Gastrocnemius medialis (tissue), 4 donors: ENCODE data around the gene EMCN. TPM values are rescaled to one million over a fixed set of nuclear protein-coding genes. Genes with fewer than 3 reads are reported as not detected.

ENCODE experiments used
- ATAC-seq, 2 donors: fragments of 150-250 bp; one replicate each; pipeline ENCODE4 v1.9.1; 2016
- DNase-seq, 2 donors: peaks; one replicate each; pipeline ENCODE4 v3.0.0-alpha.2; 2019
- H3K27ac ChIP-seq, 4 donors: fragments of 200-600 bp; sonication (generic); 1 replicate in 1 of 4; 2 replicates in 3 of 4; pipeline ENCODE4 v1.5.1; 2016 to 2018; ENCODE audit warnings: mild to moderate bottlenecking in 2 of 4, moderate library complexity in 1 of 4
- H3K27me3 ChIP-seq, 3 donors: fragments of 200-600 bp; sonication (generic) in 2 of 3; 1 replicate in 1 of 3; 2 replicates in 2 of 3; pipeline versions ENCODE4 v1.5.1 to v1.6.0; 2016 to 2019; ENCODE audit warnings: mild to moderate bottlenecking in 1 of 3, moderate library complexity in 1 of 3
- H3K36me3 ChIP-seq, 2 donors: fragments of 200-600 bp; sonication (generic) in 1 of 2; one replicate each; pipeline ENCODE4 v1.5.1; 2017 to 2018
- H3K4me1 ChIP-seq, 2 donors: fragments of 200-600 bp; sonication (generic) in 1 of 2; one replicate each; pipeline ENCODE4 v1.5.1; 2016 to 2017; ENCODE audit warnings: mild to moderate bottlenecking in 2 of 2
- H3K4me3 ChIP-seq, 4 donors: fragments of 200-600 bp; sonication (generic) in 3 of 4; 1 replicate in 1 of 4; 2 replicates in 3 of 4; pipeline ENCODE4 v1.5.1; 2016 to 2019; ENCODE audit warnings: mild to moderate bottlenecking in 2 of 4
- H3K9me3 ChIP-seq, 3 donors: fragments of 200-600 bp; sonication (generic) in 2 of 3; 1 replicate in 1 of 3; 2 replicates in 2 of 3; pipeline ENCODE4 v1.5.1; 2016 to 2019
- POLR2A ChIP-seq, 2 donors: fragments of 450-650 bp; IDR thresholded peaks; one replicate each; pipeline ENCODE4 v1.6.1; 2017; ENCODE audit warnings: antibody characterized with exemption in 2 of 2, mild to moderate bottlenecking in 2 of 2, moderate library complexity in 2 of 2
- in situ Hi-C, 4 donors: fragments of 200-750 bp; cut with MboI; loops; one replicate each; pipeline versions ENCODE4 v1.15.0 to v1.8.0; 2017; ENCODE audit warnings: low sequenced_read_pairs in 4 of 4
- intact Hi-C: fragments of 100-400 bp; cut with DNase I; formaldehyde crosslinking; loops from one replicate; pipeline ENCODE4 v1.15.1; 2023; ENCODE audit warnings: low total_unique reads
- total RNA-seq, 4 donors: library from RNA; depleted of rRNA; stranded (reverse); fragments of >200 nt; gene quantifications; one replicate each; pipeline versions ENCODE4 v1.1.0 to v1.2.3, GENCODE V29; 2016
- TF ChIP-seq, protein P1 (sequence below), 5 experiments: fragments of 450-650 bp in 3 of 5; fragments of 200-600 bp in 2 of 5; sonication (generic) in 2 of 5; IDR thresholded peaks in 4 of 5; conservative IDR thresholded peaks in 1 of 5; 1 replicate in 4 of 5; 2 replicates in 1 of 5; pipeline ENCODE4 v1.5.1; 2016 to 2019; ENCODE audit warnings: antibody characterized with exemption in 5 of 5, mild to moderate bottlenecking in 3 of 5, moderate library complexity in 3 of 5

The EMCN gene
- total RNA-seq, 4 donors from 2014 or later, result 10.8 to 27.5 (median 12.2) TPM

- ATAC-seq (no peak), DNase-seq (no peak)
- Histone ChIP-seq H3K9me3 (no peaks in the 10 kb centered on the region), H3K4me3 (no peak overlapping the region), H3K27me3 (no peaks in the 10 kb centered on the region), H3K36me3 (no peaks in the 10 kb centered on the region), H3K4me1 (no peaks in the 10 kb centered on the region), H3K27ac (no peak overlapping the region)
- TF ChIP-seq POLR2A (IDR thresholded peaks at IDR 0.05), result no peak
- TF ChIP-seq, protein P1, sequence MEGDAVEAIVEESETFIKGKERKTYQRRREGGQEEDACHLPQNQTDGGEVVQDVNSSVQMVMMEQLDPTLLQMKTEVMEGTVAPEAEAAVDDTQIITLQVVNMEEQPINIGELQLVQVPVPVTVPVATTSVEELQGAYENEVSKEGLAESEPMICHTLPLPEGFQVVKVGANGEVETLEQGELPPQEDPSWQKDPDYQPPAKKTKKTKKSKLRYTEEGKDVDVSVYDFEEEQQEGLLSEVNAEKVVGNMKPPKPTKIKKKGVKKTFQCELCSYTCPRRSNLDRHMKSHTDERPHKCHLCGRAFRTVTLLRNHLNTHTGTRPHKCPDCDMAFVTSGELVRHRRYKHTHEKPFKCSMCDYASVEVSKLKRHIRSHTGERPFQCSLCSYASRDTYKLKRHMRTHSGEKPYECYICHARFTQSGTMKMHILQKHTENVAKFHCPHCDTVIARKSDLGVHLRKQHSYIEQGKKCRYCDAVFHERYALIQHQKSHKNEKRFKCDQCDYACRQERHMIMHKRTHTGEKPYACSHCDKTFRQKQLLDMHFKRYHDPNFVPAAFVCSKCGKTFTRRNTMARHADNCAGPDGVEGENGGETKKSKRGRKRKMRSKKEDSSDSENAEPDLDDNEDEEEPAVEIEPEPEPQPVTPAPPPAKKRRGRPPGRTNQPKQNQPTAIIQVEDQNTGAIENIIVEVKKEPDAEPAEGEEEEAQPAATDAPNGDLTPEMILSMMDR (IDR thresholded peaks at IDR 0.05 in 4 of 5, conservative IDR thresholded peaks at IDR 0.05 in 1 of 5), result no peak
- in situ Hi-C loops, result no loop called here
- intact Hi-C loops, result no loop called here
Measured at GRCh38 chr4:100379583-100380105, 138.2 kb downstream of the EMCN start.

- TF ChIP-seq, protein P1 (IDR thresholded peaks at IDR 0.05 in 4 of 5, conservative IDR thresholded peaks at IDR 0.05 in 1 of 5), result no peak
- no peak for TF ChIP-seq POLR2A (IDR thresholded peaks at IDR 0.05)
- Histone ChIP-seq H3K4me3 (no peak overlapping the region), H3K4me1 (no peaks in the 10 kb centered on the region), H3K36me3 (no peaks in the 10 kb centered on the region), H3K27me3 (no peaks in the 10 kb centered on the region), H3K9me3 (no peaks in the 10 kb centered on the region), H3K27ac (no peak overlapping the region)
- intact Hi-C loops (no loop called here), in situ Hi-C loops (no loop called here)
- no peak for DNase-seq
- ATAC-seq, result no peak
Measured at GRCh38 chr4:100372432-100372831, 145.4 kb downstream of the EMCN start.

DNA sequence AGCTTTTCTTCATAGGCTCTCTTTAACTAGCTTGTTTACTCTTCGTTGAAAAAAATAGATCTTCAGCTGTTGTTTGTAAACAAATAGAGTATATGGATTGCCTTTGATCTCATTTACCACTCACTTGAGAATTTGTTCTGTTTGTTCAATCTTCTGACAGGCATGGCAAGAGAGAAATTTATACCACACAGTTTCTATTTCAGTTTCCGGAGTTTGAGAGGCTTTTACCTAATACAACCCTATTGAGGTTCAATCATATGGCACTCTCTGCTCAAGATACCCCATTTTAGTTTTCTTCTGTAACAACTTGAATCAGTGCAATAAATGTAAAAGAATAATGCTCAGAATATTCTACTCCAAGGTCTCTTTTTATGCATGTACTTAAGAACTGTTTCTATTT lies 148.0 kb downstream of the EMCN start:
- TF ChIP-seq, protein P1 (IDR thresholded peaks at IDR 0.05 in 4 of 5, conservative IDR thresholded peaks at IDR 0.05 in 1 of 5), result no peak
- no peak for TF ChIP-seq POLR2A (IDR thresholded peaks at IDR 0.05)
- Histone ChIP-seq H3K4me3 (no peak overlapping the region), H3K36me3 (no peaks in the 10 kb centered on the region), H3K27ac (no peak overlapping the region), H3K27me3 (no peaks in the 10 kb centered on the region), H3K9me3 (no peaks in the 10 kb centered on the region), H3K4me1 (no peaks in the 10 kb centered on the region)
- DNase-seq (no peak), ATAC-seq (no peak)
- in situ Hi-C loops (no loop called here), intact Hi-C loops (no loop called here)

- H3K27ac ChIP-seq, result no peak overlapping the region
- ATAC-seq, result no peak
- intact Hi-C loops, result no loop called here
- no peaks in the 10 kb centered on the region for H3K27me3 ChIP-seq
- in situ Hi-C loops, result no loop called here
- H3K4me1 ChIP-seq, result no peaks in the 10 kb centered on the region
- no peaks in the 10 kb centered on the region for H3K36me3 ChIP-seq
- no peak for DNase-seq
- H3K9me3 ChIP-seq, result no peaks in the 10 kb centered on the region
- H3K4me3 ChIP-seq, result no peak overlapping the region
- TF ChIP-seq, protein P1 (IDR thresholded peaks at IDR 0.05 in 4 of 5, conservative IDR thresholded peaks at IDR 0.05 in 1 of 5), result no peak
- no peak for TF ChIP-seq POLR2A (IDR thresholded peaks at IDR 0.05)
Measured at GRCh38 chr4:100367451-100367850, 150.4 kb downstream of the EMCN start.

GRCh38 chr4:100366213-100366612 lies 151.6 kb downstream of the EMCN start:
- Histone ChIP-seq H3K27ac (no peak overlapping the region), H3K4me3 (no peak overlapping the region), H3K4me1 (no peaks in the 10 kb centered on the region), H3K9me3 (no peaks in the 10 kb centered on the region), H3K27me3 (no peaks in the 10 kb centered on the region), H3K36me3 (no peaks in the 10 kb centered on the region)
- in situ Hi-C loops (no loop called here), intact Hi-C loops (no loop called here)
- TF ChIP-seq, protein P1 (IDR thresholded peaks at IDR 0.05 in 4 of 5, conservative IDR thresholded peaks at IDR 0.05 in 1 of 5), result no peak
- TF ChIP-seq POLR2A (IDR thresholded peaks at IDR 0.05), result no peak
- DNase-seq (no peak), ATAC-seq (no peak)
